Left kidney (tissue), 8 donors: Measurements from ENCODE around the gene SPATA32. TPM values are rescaled to one million over a fixed set of nuclear protein-coding genes. Genes with fewer than 3 reads are reported as not detected.
"Not testable (repeated sequence)": the region's sequence is repeated elsewhere in the genome, so short reads cannot be mapped to it uniquely, and the experiment has no call there.

Experiments
- DNase-seq: peaks from one replicate; pipeline ENCODE4 v3.0.0-alpha.2; 2013
- long read RNA-seq, 8 donors: transcript quantifications; one replicate each; lab custom pipeline, GENCODE V29; 2026
- polyA plus RNA-seq: library from polyadenylated mRNA; unstranded; fragments of 120-200 nt; gene quantifications from one replicate; pipeline ENCODE4 v1.2.1, GENCODE V29; 2013; ENCODE audit not compliant: insufficient read length

Gene SPATA32, protein sequence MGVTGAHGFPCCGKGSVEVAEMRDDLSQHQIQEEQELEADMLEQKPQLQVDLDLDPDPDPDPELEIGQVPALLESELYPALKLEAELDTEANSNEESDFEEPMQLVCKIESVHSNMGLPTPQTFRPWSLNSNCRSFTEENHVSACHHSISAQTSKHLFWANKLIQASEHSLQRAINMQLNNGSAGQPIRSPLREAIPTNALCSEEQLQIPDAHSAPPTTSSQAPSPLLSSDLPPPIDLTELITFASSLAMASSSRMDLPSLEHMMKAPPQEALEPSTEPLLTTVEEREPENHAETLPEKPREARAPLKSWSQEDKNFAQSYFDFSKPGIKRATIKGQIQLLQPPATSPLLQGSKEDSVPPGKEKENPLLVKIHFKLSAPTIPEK
- 0.38 TPM for polyA plus RNA-seq
- long read RNA-seq, donor 1, result 0 reads
- long read RNA-seq, donor 2, result 0 reads
- long read RNA-seq, donor 3, result 0 reads
- long read RNA-seq, donor 4, result 0 reads
- long read RNA-seq, donor 5, result 0 reads
- long read RNA-seq, donor 6, result 0 reads
- long read RNA-seq, donor 7, result 0 reads
- long read RNA-seq, donor 8, result 0 reads

DNA sequence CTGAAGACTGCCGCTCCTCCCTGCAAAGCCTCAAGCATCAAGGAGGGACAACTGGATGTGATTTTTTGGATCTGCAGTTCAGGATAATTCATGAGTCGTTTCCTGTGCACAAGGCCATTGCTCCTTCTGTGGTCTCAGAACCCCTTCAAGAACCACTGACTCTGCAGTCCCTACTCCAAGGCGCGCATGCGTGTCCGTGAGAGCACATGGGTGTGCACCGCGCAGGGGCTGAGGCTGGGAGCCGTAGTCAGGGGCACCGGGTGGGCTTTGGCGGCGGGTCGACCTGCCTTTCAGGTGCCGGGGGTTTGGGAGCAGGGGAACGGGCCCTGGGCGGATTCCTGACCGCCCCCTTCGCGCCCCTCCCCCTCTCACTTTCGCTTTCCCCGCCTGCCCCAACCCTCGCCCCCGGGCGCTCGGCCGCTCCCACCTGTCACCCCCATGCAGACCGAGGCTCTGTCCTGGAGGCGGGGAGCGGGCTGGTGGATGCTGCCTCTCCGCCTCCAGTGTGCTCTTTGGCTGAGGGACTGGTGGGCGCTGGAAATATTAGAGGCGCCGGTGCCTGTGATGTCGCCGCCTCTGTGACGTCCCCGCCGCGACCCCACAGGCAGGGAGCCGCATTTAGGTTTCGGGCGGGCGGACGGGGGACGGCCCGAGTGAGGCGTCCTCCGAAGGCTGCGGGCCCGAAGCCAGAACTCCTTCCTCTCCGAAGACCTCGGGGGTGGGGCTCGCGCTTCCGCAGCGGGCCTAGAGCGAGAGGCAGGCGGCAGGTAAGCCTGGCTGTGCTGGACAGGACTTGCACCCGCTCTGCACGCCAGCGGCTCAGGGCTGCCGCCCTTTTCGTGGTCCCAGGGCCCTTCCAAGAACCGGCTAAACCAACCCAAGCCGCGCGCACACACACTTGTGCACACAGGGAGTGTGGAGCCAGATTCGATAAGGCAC is at the start of gene SPATA32:
TSS of gene SPATA32 (minus strand) at position 518 of the 939 bp plus-strand sequence. CDS start at position 440, 78 bp downstream.
- DNase-seq, result no peak

DNA sequence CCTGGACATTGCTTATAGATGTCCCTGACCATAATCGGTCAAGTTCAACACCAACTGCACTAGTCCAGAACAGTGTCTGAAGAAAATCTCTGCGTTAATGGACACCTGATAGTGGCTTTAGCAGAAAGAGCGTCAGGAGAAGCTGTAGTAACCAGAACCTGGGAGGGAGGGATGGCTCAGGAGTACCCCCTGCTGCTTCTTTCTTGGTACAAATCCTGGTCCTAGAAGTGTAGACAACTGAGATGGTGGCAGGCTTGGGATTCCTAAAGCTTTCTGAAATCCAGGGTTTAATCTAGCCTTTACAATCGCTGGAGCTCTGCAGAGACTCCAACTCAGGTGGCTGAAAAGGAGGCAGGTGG is 49.5 kb upstream of the SPATA32 start:
- no peak for DNase-seq

DNA sequence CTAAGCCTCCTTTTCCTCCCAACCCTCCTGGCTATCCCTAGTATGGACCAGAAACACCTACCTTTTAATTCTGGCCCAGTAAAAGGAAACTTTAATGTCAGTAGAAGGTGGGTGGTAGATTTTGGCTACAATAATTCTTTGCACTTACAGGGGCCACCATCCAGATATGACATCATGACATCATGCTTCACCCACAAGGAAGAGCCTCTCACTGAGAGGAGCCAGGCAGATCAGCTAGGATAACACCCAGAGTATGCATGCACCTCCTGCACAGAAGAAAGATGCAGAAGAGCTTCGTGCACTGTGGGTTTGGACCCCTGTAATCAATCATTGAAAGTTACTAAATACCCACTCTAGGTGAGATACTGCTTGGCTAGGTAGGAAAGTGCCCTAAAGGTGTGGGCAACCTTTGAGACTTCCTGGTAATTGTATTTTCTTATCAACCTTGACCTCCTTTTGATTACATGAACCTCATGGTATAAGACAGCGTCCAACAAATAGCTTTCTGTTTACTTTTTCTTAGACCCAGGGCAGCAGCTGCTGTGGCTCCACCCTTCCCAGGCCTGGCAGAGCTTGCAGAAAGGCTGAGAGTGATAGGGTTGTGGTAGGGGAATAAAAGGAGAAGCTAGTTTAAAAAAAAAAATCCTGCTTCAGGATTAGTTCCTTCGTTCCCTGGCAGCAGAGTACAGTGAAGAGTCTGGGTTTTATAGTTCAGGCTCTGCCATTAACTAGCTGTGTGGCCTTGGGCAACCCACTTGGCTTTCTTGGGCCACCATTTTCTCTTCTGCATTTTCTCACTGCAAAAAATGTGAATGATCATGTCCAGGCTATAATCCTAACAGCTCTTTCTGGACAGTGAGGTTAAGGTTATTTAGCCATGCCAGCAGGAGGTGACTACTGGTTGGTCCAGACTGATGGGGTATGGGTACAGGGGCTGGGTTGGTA is 48.8 kb upstream of the SPATA32 start:
- DNase-seq, result no peak

DNA sequence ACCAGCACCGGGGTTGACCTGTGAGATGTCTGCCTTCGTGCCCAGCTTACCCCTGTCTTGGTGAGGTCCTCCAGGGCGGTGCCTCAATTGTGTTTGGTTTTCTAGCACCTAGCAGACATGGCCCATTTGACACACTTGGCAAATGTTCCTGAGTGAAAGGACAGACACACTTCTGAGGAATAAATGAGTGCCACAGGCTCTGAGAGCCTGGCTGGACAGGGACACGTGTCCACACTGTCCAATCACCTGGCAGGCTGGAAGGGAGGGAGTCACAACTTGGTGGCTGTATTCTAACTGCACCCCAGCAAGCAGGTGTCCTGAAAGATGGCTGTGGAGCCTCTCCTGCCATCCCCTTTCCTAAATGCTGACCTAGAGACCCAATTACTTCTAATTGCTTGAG is 47.5 kb upstream of the SPATA32 start:
- DNase-seq, result no peak

DNA sequence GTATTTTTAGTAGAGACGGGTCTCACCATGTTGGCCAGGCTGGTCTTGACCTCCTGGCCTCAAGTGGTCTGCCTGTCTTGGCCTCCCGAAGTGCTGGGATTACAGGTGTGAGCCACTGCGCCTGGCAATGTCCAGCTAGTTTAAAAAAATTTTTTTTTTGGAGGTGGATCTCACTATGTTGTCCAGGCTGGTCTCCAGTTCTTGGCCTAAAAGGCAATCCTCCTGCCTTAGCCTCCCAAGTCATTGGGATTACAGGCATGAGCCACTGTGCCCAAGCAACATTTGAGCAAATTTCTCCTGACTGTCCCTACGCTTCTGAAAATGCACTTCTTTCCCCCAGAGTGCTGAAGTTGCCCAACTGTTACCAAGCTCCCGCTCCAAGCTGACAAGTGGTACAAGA is 46.9 kb upstream of the SPATA32 start:
- no peak for DNase-seq

DNA sequence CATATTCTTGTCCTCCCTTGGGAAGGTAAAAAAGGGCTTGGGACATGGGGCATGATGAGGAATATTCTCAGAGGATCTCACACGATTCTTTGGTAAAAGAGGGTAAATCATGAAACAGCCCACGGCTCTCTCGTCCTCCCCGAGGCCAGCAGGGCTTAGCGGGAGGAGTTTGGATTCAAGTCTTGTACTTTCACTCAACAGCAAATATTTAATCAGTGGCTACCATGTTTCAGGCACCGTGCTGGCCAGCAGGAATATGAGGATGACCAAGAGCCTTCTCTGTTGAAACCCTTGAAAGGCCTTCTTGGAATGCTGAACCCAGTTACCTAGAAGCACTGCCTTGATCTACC is 46.1 kb upstream of the SPATA32 start:
- DNase-seq, result no peak

DNA sequence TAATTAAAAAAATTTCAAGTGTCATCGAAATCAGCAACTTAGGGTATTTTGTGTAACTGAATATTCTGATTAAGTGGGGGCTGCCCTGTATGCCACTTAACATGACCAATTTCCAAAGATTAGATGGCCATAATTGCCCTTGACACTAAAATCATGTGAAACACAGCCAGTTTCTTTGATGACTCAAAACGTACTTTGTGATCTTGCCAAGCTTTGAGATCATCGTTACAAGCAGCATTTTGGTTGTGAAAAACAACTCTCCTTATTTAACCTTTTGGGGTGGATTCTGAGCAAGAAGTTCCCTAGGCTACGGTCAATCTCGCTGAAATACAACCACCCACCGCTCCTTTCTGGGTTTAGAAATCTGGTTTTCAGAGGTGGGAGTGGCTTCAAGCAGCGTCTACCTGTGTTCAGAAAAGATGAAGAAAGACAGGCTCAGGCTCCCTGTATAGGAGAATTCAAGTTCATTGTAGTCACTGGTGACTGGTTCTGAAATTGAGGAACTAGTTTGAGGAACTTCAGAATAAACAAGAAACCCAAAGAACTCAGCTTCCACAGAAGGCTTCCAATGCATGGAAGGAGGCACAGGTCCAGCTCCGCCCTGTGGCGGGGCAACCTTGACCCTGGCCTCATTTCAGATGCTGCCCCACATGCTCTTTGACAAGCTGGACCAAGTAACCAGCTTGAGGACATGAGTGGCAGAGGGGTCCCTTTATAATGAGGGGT is 45.6 kb upstream of the SPATA32 start:
- DNase-seq, result no peak

DNA sequence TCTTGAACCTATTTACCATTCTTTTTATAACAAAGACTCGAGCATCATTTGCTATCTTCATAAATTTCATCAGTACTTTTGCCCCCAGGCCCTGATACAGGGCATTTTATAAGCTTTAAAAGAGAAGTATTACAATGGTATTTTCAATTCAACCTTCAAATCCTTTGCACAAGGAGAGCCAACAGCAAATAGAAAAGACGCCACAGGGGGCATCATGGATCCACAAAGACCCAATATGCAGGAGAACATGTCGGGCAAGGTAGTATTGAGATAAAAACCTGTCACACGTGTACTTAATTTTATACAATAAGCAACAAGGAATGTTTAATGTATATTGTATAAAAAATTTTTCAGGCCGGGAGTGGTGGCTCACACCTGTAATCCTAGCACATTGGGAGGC is 44.7 kb upstream of the SPATA32 start:
- no peak for DNase-seq

DNA sequence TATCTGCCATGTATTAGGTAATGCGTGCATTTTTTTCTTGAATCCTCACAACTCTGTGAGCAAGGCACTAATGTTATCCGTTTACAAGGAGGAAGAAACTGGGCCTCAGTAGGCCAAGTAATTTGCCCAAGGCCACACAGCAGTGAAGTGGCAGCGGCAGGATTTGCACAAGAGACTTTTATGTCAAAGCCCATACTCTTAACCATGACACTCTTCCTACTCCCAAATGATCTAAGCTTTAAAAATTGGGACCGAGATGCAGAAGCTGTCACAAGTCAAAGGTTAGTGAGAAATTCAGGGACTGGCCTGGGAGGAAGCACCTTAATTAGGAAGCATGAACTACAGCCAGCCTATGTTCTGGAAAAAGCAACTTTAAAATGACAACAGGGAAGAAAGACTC is 44.2 kb upstream of the SPATA32 start:
- no peak for DNase-seq

DNA sequence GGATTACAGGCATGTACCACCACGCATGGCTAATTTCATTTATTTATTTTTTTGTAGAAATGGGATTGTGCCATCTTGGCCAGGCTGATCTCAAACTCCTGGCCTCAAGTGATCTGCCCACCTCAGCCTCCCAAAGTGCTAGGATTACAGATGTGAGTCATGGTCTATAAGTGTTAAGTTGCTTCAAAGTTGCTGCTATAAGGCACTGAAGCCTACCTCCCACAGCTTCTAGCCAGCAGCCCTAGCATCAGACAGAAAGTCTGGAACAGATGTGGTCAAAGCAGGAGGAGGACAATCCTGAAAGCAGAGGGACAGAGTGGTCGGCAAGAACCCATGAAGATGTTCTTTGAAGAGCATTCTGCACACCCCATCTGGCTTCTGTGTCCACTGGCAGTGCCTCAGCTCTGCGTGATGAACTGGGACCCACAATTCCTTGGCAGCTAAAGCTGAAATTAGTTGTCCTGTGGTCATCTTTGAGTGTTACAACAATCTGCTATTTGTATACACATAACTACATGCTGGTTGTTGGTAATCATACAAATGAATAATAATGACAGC is 43.7 kb upstream of the SPATA32 start:
- DNase-seq, result no peak

DNA sequence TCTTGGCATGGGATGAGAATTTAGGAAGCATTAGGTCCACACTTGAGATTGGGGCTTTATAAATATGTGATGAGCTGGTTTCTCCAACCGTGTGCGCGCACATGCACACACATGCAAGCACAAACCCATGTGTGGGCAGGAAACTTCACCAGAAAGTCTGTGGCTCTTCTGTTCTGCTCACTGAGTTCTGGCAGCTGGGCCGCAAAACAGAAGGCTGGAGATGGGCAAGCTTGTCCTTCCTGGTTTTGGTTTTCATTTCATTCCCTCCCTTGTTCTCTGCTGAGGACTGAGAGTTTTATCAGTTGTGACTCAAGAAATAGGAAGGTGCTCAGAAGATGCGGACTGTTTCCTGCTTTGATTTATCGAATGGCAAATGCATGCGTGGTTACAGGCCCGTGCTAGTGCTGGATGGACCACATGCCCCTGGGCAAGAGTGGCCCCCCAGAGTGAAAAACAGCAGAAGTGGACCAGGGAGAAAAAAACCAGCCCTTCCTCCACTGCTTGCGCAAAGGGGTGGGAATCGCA is 40.8 kb upstream of the SPATA32 start:
- DNase-seq, result no peak

DNA sequence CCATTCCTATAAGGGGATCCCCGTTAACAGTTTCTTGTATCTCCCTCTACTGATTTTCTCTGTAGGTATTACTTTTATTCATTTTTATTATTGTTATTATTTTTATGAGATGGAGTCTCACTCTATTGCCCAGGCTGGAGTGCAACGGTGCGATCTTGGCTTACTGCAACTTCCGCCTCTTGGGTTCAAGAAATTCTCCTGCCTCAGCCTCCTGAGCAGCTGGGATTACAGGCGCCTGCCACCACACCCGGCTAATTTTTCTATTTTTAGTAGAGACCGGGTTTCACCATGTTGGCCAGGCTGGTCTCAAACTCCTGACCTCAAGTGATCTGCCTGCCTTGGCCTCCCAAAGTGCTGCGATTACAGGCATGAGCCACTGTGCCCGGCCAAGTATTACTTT is 40.3 kb upstream of the SPATA32 start:
- DNase-seq, result not testable (repeated sequence)

DNA sequence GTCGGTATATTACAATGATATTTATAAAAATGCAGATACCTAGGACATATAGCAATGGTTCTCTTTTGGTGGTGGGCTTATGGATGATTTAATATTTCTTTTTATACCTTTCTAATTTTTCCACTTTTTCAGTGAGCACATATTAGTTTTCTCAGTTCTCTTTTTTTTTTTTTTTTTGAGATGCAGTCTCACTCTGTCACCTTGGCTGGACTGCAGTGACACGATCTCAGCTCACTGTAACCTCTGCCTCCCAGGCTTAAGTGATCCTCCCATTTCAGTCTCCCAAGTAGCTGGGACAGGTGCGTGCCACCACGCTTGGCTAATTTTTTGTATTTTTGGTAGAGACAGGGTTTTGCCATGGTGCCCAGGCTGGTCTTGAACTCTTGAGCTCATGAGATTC is 39.8 kb upstream of the SPATA32 start:
- DNase-seq, result no peak

DNA sequence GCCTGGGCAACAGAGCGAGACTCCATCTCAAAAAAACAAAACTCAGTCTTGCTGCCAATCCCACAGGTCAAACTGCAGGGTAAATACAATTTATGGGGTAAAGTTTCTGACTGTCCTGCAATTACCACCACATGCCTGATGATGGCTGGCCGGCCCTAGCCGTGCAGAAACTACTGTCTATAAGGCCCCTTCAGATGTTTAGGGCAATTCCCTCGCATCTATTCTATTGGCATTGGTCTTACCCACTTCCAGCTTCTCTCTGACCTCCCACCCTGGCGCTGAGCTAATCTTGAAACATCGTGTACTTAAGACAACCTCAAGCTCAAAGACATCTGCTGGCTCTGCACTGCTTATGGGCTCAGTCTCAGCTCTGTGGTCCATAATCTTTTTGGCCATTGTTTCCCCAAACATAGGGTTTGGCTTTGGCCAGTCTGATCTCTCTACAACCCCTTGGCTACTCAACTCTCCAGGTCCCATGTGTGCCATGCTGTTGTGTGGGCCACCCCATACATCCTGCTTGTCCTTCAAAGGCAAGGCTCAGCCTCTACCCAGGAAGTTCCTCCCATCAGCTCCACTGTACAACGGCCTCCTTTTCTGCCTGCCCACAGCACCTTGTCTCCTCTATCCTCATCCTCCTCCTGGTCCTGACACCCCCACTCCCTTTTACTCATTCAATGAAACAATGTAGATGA is 38.3 kb upstream of the SPATA32 start:
- DNase-seq, result no peak

DNA sequence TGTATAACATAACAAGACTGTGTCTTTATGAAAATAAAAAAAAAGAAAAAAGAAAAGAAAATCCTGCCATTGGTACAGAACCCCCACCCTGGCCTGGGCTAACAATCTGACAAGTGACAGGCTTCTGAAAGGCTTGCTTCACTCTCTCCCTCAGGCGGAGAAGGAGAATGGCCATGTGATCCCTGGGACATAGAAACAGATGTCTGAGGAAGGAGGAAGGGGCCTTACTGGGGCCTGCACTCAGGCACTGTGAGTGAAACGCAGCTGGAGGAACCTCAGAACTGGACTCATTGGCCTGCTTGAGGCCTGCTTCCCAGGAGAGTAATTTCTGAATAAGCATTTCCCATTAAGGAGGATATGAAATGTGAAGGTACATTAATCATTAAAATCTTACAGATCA is 37.5 kb upstream of the SPATA32 start:
- DNase-seq, result no peak

DNA sequence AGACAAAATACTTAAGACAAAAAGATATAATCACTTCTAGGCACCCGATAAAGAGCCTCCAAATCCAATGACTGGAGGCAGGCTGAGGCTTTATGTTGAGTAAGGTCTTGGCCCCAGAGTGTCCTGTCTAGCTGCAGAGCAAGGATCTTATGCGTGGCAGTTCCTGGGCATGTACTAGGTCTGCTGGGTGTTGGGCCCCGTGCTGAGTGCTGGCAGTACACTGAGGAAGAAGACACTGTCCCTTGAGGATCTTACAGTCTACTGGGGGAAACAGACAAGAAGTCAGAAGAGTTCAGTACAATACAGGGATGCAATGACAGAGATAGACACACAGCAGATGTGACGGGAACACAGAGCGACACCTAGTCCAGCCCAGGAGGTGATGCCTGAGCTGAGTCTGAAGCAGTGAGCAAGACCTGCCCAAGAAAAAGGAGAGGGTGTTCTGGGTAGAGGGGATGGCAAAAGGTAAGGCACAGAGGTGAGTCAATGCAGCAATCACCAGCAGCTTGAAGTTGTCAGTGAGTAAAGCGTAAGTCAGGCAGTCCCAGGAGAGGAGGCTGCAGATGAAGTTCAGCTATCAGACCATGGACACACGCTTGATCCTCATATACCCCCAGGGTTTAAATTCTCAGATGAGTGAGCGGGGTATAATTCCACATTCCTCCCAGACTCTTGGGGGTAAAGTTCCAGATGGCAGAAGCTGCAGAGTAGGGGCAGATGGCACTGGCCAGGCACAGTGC is 36.8 kb upstream of the SPATA32 start:
- DNase-seq, result no peak

DNA sequence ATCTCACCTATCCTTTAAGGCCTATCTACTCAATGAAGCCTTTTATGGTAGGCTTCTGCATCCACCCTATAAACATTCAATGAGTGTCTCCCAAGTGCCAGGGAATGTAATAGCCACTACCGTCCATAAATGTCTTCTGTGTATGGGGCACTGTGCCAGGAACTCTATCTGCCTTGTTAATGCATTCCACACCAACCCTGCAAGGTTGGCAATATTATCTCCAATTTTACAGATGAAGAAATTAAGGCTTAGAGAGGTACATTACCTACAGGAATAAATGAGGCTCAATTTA is 34.9 kb upstream of the SPATA32 start:
- no peak for DNase-seq

DNA sequence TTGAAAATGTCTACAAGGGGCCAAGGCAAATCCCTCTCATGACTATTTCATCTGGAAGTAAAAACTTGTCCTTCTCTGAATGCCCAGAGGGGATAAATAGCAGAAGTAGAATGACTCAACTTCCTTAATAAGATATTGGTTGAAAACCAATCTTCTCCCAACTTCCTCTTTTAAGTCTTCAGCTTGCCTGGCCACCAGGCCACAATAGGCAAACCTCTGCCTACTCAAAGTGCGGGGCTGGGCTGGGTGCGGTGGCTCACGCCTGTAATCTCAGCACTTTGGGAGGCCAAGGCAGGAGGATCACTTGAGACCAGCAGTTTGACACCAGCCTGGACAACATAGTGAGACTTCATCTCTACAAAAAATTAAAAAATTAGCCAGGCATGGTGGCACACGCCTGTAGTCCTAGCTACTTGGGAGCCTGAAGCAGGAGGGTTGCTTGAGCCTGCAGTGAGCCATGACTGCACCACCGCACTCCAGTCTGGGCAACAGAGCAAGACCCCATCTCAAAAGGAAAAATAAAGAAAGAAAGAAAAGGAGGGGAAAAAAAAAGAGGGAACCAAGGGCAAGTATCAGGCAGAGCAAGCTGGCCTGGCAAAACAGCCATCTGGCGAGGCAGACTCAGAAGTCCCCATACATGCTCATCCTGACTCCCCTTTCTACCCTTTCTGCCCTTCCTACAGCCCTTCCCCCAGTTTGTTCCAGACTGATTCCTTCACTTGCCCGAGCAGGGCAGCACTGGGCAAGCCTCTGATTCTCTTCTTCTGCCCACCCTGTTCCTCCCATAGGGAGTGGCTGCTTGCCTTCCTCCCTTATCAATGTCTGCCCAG is 34.3 kb upstream of the SPATA32 start:
- DNase-seq, result no peak

DNA sequence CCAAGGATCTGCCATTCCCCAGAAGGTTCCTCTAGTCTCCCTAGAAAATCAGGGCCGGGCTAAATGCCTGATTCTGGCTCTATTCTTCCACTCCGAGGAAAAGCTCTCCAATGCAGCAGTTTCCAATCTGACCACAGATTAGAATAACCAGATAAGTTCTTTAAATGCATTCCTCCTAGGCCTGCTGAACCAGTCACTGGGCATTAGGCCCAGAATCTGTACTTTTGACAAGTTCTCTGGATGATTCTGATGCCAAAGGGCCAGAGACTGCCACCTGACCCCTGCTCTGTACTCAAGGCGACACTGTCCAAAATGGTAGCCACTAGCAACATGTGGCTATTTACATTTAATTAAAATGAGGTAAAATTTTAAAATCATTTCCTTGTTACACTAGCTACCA is 32.6 kb upstream of the SPATA32 start:
- no peak for DNase-seq
